HepG2 (cell line): ENCODE data around the gene SHOX. TPM values are rescaled to one million over a fixed set of nuclear protein-coding genes. Genes with fewer than 3 reads are reported as not detected.

Experiments
- ATAC-seq: fragments of 200-7000 bp; cut with Tn5 transposase; 3 replicates; pipeline ENCODE4 v1.9.1; 2020; ENCODE audit warnings: mild to moderate bottlenecking, moderate library complexity
- BruUV-seq: library from RNA; stranded (reverse); fragments of 400-500 nt; replicated peaks from 2 replicates; lab custom pipeline; 2021; lab: Mats Ljungman, UMichigan
- CTCF ChIA-PET: fragments of 300-600 bp; formaldehyde crosslinking; extraction: SDS; loops from one replicate; lab custom pipeline; 2021; ENCODE audit warnings: low total read pairs, inconsistent platforms, low intra/inter-chr PET ratio; lab: Yijun Ruan, JAX
- POLR2A ChIA-PET: fragments of 350-600 bp; sonication (Branson Sonifier 250); formaldehyde crosslinking; loops from one replicate; lab custom pipeline; 2020; ENCODE audit warnings: antibody characterized with exemption, inconsistent platforms; lab: Yijun Ruan, JAX
- DNase-seq: peaks from one replicate; pipeline ENCODE4 v3.0.0-alpha.2; 2015; ENCODE audit warnings: low spot score
- FAIRE-seq: peaks from 3 replicates; lab custom pipeline; 2011; peaks lifted over from hg19 to GRCh38; lab: Jason Lieb, UNC
- H2AFZ ChIP-seq: one replicate; pipeline ENCODE4 v1.6.1; 2011; ENCODE audit warnings: low read length, inconsistent platforms
- H3K27ac ChIP-seq: fragments of 300-600 bp; 3 replicates; pipeline ENCODE4 v1.8.0; 2011; ENCODE audit warnings: mixed run types, mild to moderate bottlenecking, mixed read lengths, low read length, inconsistent platforms; ENCODE audit not compliant: insufficient read depth; ENCODE audit errors: extremely low read length
- H3K27me3 ChIP-seq, 2 experiments: fragments of 200-600 bp in 1 of 2; 2 replicates in 1 of 2; 3 replicates in 1 of 2; pipeline versions ENCODE4 v1.6.0 to v1.8.0; 2011; ENCODE audit warnings: low read length in 2 of 2, mild to moderate bottlenecking in 2 of 2, moderate library complexity in 2 of 2, inconsistent platforms in 1 of 2; ENCODE audit not compliant: insufficient read depth in 2 of 2, control insufficient read depth in 1 of 2
- H3K36me3 ChIP-seq, 2 experiments: fragments of 200-600 bp in 1 of 2; replicated peaks in 1 of 2; 2 replicates in 1 of 2; 3 replicates in 1 of 2; pipeline versions ENCODE4 v1.5.1 to v1.8.0; 2011; ENCODE audit warnings: low read length in 2 of 2, inconsistent platforms in 1 of 2; ENCODE audit not compliant: insufficient read depth in 2 of 2, control insufficient read depth in 1 of 2
- H3K4me1 ChIP-seq: 2 replicates; pipeline ENCODE4 v1.5.1; 2012; ENCODE audit warnings: low read length, inconsistent platforms; ENCODE audit not compliant: insufficient read depth
- H3K4me2 ChIP-seq: 2 replicates; pipeline ENCODE4 v1.6.0; 2011; ENCODE audit warnings: low read depth, low read length, inconsistent platforms
- H3K4me3 ChIP-seq, 3 experiments: fragments of 200-600 bp in 1 of 3; sonication (generic), shearing (Covaris generic) in 1 of 3; replicated peaks in 1 of 3; 2 replicates each; pipeline ENCODE4 v1.5.1; 2011 to 2016; ENCODE audit warnings: low read length in 3 of 3, inconsistent platforms in 2 of 3, low read depth in 2 of 3, mild to moderate bottlenecking in 2 of 3, control low read depth in 1 of 3, mixed read lengths in 1 of 3; ENCODE audit not compliant: insufficient read depth in 1 of 3
- H3K79me2 ChIP-seq: one replicate; pipeline ENCODE4 v1.6.1; 2011; ENCODE audit warnings: low read length, inconsistent platforms; ENCODE audit not compliant: insufficient read depth
- H3K9ac ChIP-seq: 2 replicates; pipeline ENCODE4 v1.6.0; 2011; ENCODE audit warnings: mild to moderate bottlenecking, low read depth, low read length, inconsistent platforms; ENCODE audit not compliant: insufficient read depth
- H3K9me3 ChIP-seq: 2 replicates; pipeline ENCODE4 v1.5.1; 2012; ENCODE audit warnings: mild to moderate bottlenecking, low read length
- H4K20me1 ChIP-seq: 2 replicates; pipeline ENCODE4 v1.6.0; 2011; ENCODE audit warnings: inconsistent platforms, mild to moderate bottlenecking, low read length, moderate library complexity; ENCODE audit not compliant: insufficient read depth
- FLYWCH1 ChIP-seq: sonication (generic); formaldehyde crosslinking; IDR thresholded peaks from 2 replicates; pipeline ENCODE4 v1.8.1; 2023; ENCODE audit warnings: mild to moderate bottlenecking, missing genetic modification reagents
- GLI4 ChIP-seq: sonication (generic); formaldehyde crosslinking; IDR thresholded peaks from 2 replicates; pipeline ENCODE4 v1.5.1; 2020; ENCODE audit warnings: missing genetic modification reagents, mild to moderate bottlenecking, moderate library complexity, borderline replicate concordance
- HDAC1 ChIP-seq: sonication (generic); formaldehyde crosslinking; IDR thresholded peaks from 2 replicates; pipeline ENCODE4 v1.5.1; 2020; ENCODE audit warnings: mild to moderate bottlenecking, missing genetic modification reagents
- HINFP ChIP-seq: sonication (generic); formaldehyde crosslinking; IDR thresholded peaks from 2 replicates; pipeline ENCODE4 v1.4.0; 2020; ENCODE audit warnings: low read depth, mild to moderate bottlenecking, missing genetic modification reagents
- HMGA1 ChIP-seq: sonication (generic); formaldehyde crosslinking; conservative IDR thresholded peaks from 2 replicates; pipeline ENCODE4 v1.4.0; 2020; ENCODE audit warnings: missing genetic modification reagents
- KDM3A ChIP-seq: IDR thresholded peaks from 2 replicates; pipeline ENCODE4 v1.6.1; 2018; ENCODE audit warnings: low read depth, missing compliant biosample characterization
- PAF1 ChIP-seq: IDR thresholded peaks from 2 replicates; pipeline ENCODE4 v1.6.1; 2016; ENCODE audit warnings: missing genetic modification reagents, missing compliant biosample characterization
- PAXIP1 ChIP-seq: sonication (generic); formaldehyde crosslinking; conservative IDR thresholded peaks from 2 replicates; pipeline ENCODE4 v1.4.0; 2020; ENCODE audit warnings: mild to moderate bottlenecking, missing genetic modification reagents, moderate library complexity
- SUZ12 ChIP-seq: fragments of 150-350 bp; IDR thresholded peaks from 2 replicates; pipeline ENCODE4 v1.6.1; 2014; ENCODE audit warnings: low read depth, low read length
- ZBTB42 ChIP-seq: sonication (generic); formaldehyde crosslinking; IDR thresholded peaks from 2 replicates; pipeline ENCODE4 v1.5.0; 2020; ENCODE audit warnings: mild to moderate bottlenecking, missing genetic modification reagents
- ZNF10 ChIP-seq: sonication (generic); formaldehyde crosslinking; IDR thresholded peaks from 2 replicates; pipeline ENCODE4 v1.4.0; 2020; ENCODE audit warnings: mild to moderate bottlenecking, low read depth, missing genetic modification reagents, borderline replicate concordance
- ZNF607 ChIP-seq: sonication (generic); formaldehyde crosslinking; IDR thresholded peaks from 2 replicates; pipeline ENCODE4 v1.5.1; 2020; ENCODE audit warnings: missing genetic modification reagents, mild to moderate bottlenecking, borderline replicate concordance
- ZSCAN30 ChIP-seq: sonication (generic); formaldehyde crosslinking; IDR thresholded peaks from 2 replicates; pipeline ENCODE4 v1.5.0; 2020; ENCODE audit warnings: mild to moderate bottlenecking, missing genetic modification reagents
- WGBS: methylation state at CpG from one replicate; pipeline ENCODE4 v1.1.6; 2017; ENCODE audit warnings: low lambda C conversion rate; 5-methylcytosine and 5-hydroxymethylcytosine counted together
- in situ Hi-C: cut with HindIII; loops from 2 replicates; pipeline ENCODE4 v1.10.0; 2017; ENCODE audit warnings: low pct_unique_long_range_greater_than_20kb; ENCODE audit not compliant: extremely low pct_ligation_motif_present
- intact Hi-C: fragments of 100-400 bp; cut with micrococcal nuclease; formaldehyde crosslinking; loops from one replicate; pipeline ENCODE4 v1.10.0; 2022; ENCODE audit not compliant: unreplicated experiment
- polyA plus RNA-seq, 8 experiments: library from polyadenylated mRNA; depleted of rRNA in 3 of 8; stranded (reverse) in 7 of 8; unstranded in 1 of 8; fragments of >200 nt; fragmentation: Illumina TruSeq in 4 of 8; extraction: Trizol in 4 of 8; gene quantifications; 2 replicates each; pipeline versions ENCODE4 v1.2.1 to v1.2.3, GENCODE V29; 2011 to 2016; ENCODE audit warnings: low read depth in 4 of 8, missing spikeins in 1 of 8, mixed read lengths in 1 of 8; ENCODE audit not compliant: insufficient read depth in 1 of 8
- total RNA-seq, 5 experiments: library from RNA; depleted of rRNA; stranded (reverse); fragments of >200 nt; fragmentation: Illumina TruSeq; extraction: Trizol; gene quantifications; 2 replicates each; pipeline ENCODE4 v1.2.3, GENCODE V29; 2016; ENCODE audit warnings: low read depth in 1 of 5

Gene SHOX
- total and polyA plus RNA-seq, 2 of the 13 experiments (the other 11 are each of a cell fraction or from before 2014, with no cell fraction given): not detected

- Histone ChIP-seq H3K27ac (no peak overlapping the region), H3K9me3 (no peaks in the 10 kb centered on the region), H4K20me1 (no peaks in the 10 kb centered on the region), H3K36me3 (no peaks in the 10 kb centered on the region), H3K9ac (no peak overlapping the region), H3K79me2 (no peaks in the 10 kb centered on the region), H3K4me2 (no peak overlapping the region), H2AFZ (no peak overlapping the region), H3K27me3 (peaks cover 4 to 27% of the 10 kb centered on the region in 2 experiments; a peak in 4 of 5 replicates), H3K4me3 (no peak overlapping the region)
- ChIA-PET POLR2A (no interaction called here), CTCF (no interaction called here)
- BruUV-seq: no TSS peak
- FAIRE-seq: no peak
- in situ Hi-C loops: no loop called here
- WGBS: 10% methylated on average over 13 of the region's 13 CpGs
- no peak for DNase-seq
- TF ChIP-seq FLYWCH1 (CRISPR knock-in tag) (no peak), KDM3A (CRISPR knock-in tag) (no peak), ZBTB42 (CRISPR knock-in tag) (no peak), ZNF10 (CRISPR knock-in tag) (no peak), ZNF607 (CRISPR knock-in tag) (no peak), SUZ12 (no peak), HINFP (CRISPR knock-in tag) (no peak), PAF1 (CRISPR knock-in tag) (no peak), GLI4 (no peak), ZSCAN30 (CRISPR knock-in tag) (no peak), HDAC1 (CRISPR knock-in tag) (no peak), PAXIP1 (no peak), HMGA1 (no peak)
- TF ChIP-seq, all 625 proteins: peak for 0
- no peaks in the 10 kb centered on the region for H3K4me1 ChIP-seq
- ATAC-seq: peak; percentile 74
- intact Hi-C loops: no loop called here
Measured at GRCh38 chrX:626745-627509, 3.7 kb upstream of the SHOX start.
